Smooth muscle cell (in vitro differentiated cells): Measurements from ENCODE around the gene ZNF674. TPM values are rescaled to one million over a fixed set of nuclear protein-coding genes. Genes with fewer than 3 reads are reported as not detected.

Experiments used
- DNase-seq: peaks from one replicate; lab custom pipeline; 2025; ENCODE audit not compliant: unreplicated experiment; lab: John Stamatoyannopoulos, UW
- H2AFZ ChIP-seq: fragments of 200-600 bp; sonication (generic); 2 replicates; pipeline ENCODE4 v1.6.0; 2016; ENCODE audit warnings: antibody characterized with exemption, low read depth, mild to moderate bottlenecking
- H3F3A ChIP-seq: fragments of 200-600 bp; sonication (generic); 2 replicates; pipeline ENCODE4 v1.6.0; 2017; ENCODE audit warnings: antibody characterized with exemption, low read depth
- H3K27ac ChIP-seq: fragments of 200-600 bp; sonication (generic); 2 replicates; pipeline ENCODE4 v1.5.1; 2016; ENCODE audit warnings: low read depth, mild to moderate bottlenecking
- H3K27me3 ChIP-seq: fragments of 200-600 bp; sonication (generic); 2 replicates; pipeline ENCODE4 v1.6.1; 2016; ENCODE audit warnings: low read depth, mild to moderate bottlenecking
- H3K36me3 ChIP-seq: fragments of 200-600 bp; sonication (generic); 2 replicates; pipeline ENCODE4 v1.5.1; 2016; ENCODE audit warnings: low read depth
- H3K4me1 ChIP-seq: fragments of 200-600 bp; sonication (generic); 2 replicates; pipeline ENCODE4 v1.5.1; 2016; ENCODE audit warnings: low read depth
- H3K4me2 ChIP-seq: fragments of 200-600 bp; sonication (generic); 2 replicates; pipeline ENCODE4 v1.6.0; 2016; ENCODE audit warnings: mild to moderate bottlenecking
- H3K4me3 ChIP-seq: fragments of 200-600 bp; sonication (generic); 2 replicates; pipeline ENCODE4 v1.5.1; 2016; ENCODE audit warnings: mild to moderate bottlenecking
- H3K79me2 ChIP-seq: fragments of 200-600 bp; sonication (generic); 2 replicates; pipeline ENCODE4 v1.6.0; 2016; ENCODE audit warnings: low read depth, mild to moderate bottlenecking
- H3K9ac ChIP-seq: fragments of 200-600 bp; sonication (generic); 2 replicates; pipeline ENCODE4 v1.6.0; 2016; ENCODE audit warnings: low read depth
- H3K9me3 ChIP-seq: fragments of 200-600 bp; sonication (generic); replicated peaks from 2 replicates; pipeline ENCODE4 v1.5.1; 2016; ENCODE audit warnings: low read depth
- H4K20me1 ChIP-seq: fragments of 200-600 bp; sonication (generic); 2 replicates; pipeline ENCODE4 v1.6.0; 2016; ENCODE audit warnings: low read depth
- CTCF ChIP-seq: fragments of 200-600 bp; sonication (generic); IDR thresholded peaks from 2 replicates; pipeline ENCODE4 v1.5.1; 2017; ENCODE audit warnings: borderline replicate concordance, mild to moderate bottlenecking, antibody characterized with exemption; ENCODE audit not compliant: insufficient read depth, poor library complexity, severe bottlenecking
- WGBS: methylation state at CpG from one replicate; pipeline ENCODE4 v1.1.7; 2016; ENCODE audit warnings: low lambda C conversion rate; 5-methylcytosine and 5-hydroxymethylcytosine counted together
- polyA plus RNA-seq: library from polyadenylated mRNA; unstranded; fragments of >200 nt; fragmentation: Nextera tagmentation; extraction: Ambion mirVana; gene quantifications from 2 replicates; pipeline ENCODE4 v1.2.1, GENCODE V29; 2016
- total RNA-seq: library from RNA; depleted of rRNA; stranded (reverse); fragments of >200 nt; gene quantifications from 2 replicates; pipeline ENCODE4 v1.2.3, GENCODE V29; 2014

ZNF674 gene
- total and polyA plus RNA-seq, 2 experiments from 2014 or later: 1.7 to 4.0 TPM

DNA sequence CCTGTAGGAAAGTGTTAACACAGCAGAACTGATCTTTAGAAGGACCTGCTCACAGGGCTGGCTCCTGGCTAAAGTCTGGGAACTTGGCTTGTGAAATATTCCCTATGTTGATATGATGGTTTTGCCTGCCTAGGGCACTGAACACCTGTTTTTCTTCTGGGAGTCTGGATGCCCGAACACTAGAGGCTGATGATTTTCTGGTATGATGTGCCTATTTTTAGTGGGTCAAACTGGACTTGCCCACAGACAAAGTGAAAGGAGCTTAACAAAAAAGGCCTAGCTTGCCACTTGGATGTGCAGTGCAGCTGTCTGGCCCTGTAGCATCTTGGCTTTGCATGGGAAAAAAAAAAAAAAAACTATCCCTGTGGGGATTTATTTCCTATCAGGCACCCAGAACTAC lies 39.1 kb downstream of the ZNF674 start:
- no peaks in the 10 kb centered on the region for H3K4me1 ChIP-seq
- H4K20me1 ChIP-seq: no peaks in the 10 kb centered on the region
- no peak overlapping the region for H2AFZ ChIP-seq
- no peak for TF ChIP-seq CTCF
- H3K4me2 ChIP-seq: no peak overlapping the region
- H3K27me3 ChIP-seq: no peaks in the 10 kb centered on the region
- H3F3A ChIP-seq: no peaks in the 10 kb centered on the region
- H3K79me2 ChIP-seq: no peaks in the 10 kb centered on the region
- no peak overlapping the region for H3K27ac ChIP-seq
- peaks cover 30% of the 10 kb centered on the region for H3K9me3 ChIP-seq
- no peak for DNase-seq
- no peak overlapping the region for H3K4me3 ChIP-seq
- no peak overlapping the region for H3K9ac ChIP-seq
- H3K36me3 ChIP-seq: peaks cover 5% of the 10 kb centered on the region
- 83% methylated on average over 1 of the region's 1 CpG for WGBS

GRCh38 chrX:46502848-46503247 lies 42.4 kb downstream of the ZNF674 start:
- H3K4me2 ChIP-seq: no peak overlapping the region
- no peaks in the 10 kb centered on the region for H3F3A ChIP-seq
- H3K4me1 ChIP-seq: no peaks in the 10 kb centered on the region
- H3K9ac ChIP-seq: no peak overlapping the region
- no peaks in the 10 kb centered on the region for H3K27me3 ChIP-seq
- no peak overlapping the region for H3K27ac ChIP-seq
- H2AFZ ChIP-seq: no peak overlapping the region
- no peaks in the 10 kb centered on the region for H3K79me2 ChIP-seq
- WGBS: 72% methylated on average over 2 of the region's 2 CpGs
- peaks cover 23% of the 10 kb centered on the region for H3K36me3 ChIP-seq
- peaks cover 49% of the 10 kb centered on the region for H3K9me3 ChIP-seq
- H4K20me1 ChIP-seq: no peaks in the 10 kb centered on the region
- DNase-seq: no peak
- H3K4me3 ChIP-seq: no peak overlapping the region
- no peak for TF ChIP-seq CTCF

DNA sequence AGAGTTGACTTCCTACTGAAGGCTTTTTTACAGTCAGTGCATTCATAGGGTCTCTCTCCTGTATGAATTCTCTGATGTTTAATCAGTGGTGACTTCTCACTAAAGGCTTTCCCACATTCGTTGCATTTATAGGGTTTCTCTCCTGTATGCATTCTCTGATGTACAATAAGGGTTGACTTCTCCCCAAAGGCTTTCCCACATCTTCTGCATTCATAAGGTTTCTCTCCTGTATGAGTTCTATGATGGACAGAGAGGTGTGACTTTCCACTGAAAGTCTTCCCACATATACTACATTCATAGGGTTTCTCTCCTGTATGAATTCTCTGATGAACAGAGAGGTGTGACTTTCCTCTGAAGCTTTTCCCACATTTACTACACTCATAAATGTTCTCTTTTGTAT lies 45.2 kb downstream of the ZNF674 start:
- no peak for TF ChIP-seq CTCF
- no peak for DNase-seq
- Histone ChIP-seq H3K9ac (no peak overlapping the region), H3K4me2 (no peak overlapping the region), H3K27me3 (no peaks in the 10 kb centered on the region), H4K20me1 (no peaks in the 10 kb centered on the region), H2AFZ (no peak overlapping the region), H3K79me2 (no peaks in the 10 kb centered on the region), H3K4me1 (no peaks in the 10 kb centered on the region), H3K9me3 (peaks cover 38% of the 10 kb centered on the region), H3K27ac (no peak overlapping the region), H3K36me3 (peaks cover 21% of the 10 kb centered on the region), H3F3A (no peaks in the 10 kb centered on the region), H3K4me3 (no peak overlapping the region)
- 79% methylated on average over 1 of the region's 1 CpG for WGBS

GRCh38 chrX:46488712-46489111 lies 56.5 kb downstream of the ZNF674 start:
- no peaks in the 10 kb centered on the region for H3F3A ChIP-seq
- no peaks in the 10 kb centered on the region for H3K27me3 ChIP-seq
- no peak for DNase-seq
- no peaks in the 10 kb centered on the region for H3K4me1 ChIP-seq
- H3K4me2 ChIP-seq: no peak overlapping the region
- H3K27ac ChIP-seq: no peak overlapping the region
- 79% methylated on average over 10 of the region's 10 CpGs for WGBS
- H3K36me3 ChIP-seq: no peaks in the 10 kb centered on the region
- H3K79me2 ChIP-seq: no peaks in the 10 kb centered on the region
- peaks cover 16% of the 10 kb centered on the region for H3K9me3 ChIP-seq
- TF ChIP-seq CTCF: no peak
- no peak overlapping the region for H2AFZ ChIP-seq
- no peak overlapping the region for H3K9ac ChIP-seq
- H3K4me3 ChIP-seq: no peak overlapping the region
- H4K20me1 ChIP-seq: no peaks in the 10 kb centered on the region
